Ureter (tissue), 1 donor: ENCODE data around the gene LYPD4. TPM values are rescaled to one million over a fixed set of nuclear protein-coding genes. Genes with fewer than 3 reads are reported as not detected.

Experiments
- DNase-seq: peaks from one replicate; pipeline ENCODE4 v3.0.0-alpha.2; 2020; ENCODE audit warnings: low spot score
- total RNA-seq: library from RNA; stranded (reverse); gene quantifications from one replicate; pipeline ENCODE4 v1.2.4, GENCODE V29; 2023
- donor health status: DM: yes; HTN: yes; CAD: no.

The LYPD4 gene
- total RNA-seq, 1 donor from 2014 or later: not detected

GRCh38 chr19:41851456-41851855 lies 7.0 kb upstream of the LYPD4 start:
- no peak for DNase-seq

DNA sequence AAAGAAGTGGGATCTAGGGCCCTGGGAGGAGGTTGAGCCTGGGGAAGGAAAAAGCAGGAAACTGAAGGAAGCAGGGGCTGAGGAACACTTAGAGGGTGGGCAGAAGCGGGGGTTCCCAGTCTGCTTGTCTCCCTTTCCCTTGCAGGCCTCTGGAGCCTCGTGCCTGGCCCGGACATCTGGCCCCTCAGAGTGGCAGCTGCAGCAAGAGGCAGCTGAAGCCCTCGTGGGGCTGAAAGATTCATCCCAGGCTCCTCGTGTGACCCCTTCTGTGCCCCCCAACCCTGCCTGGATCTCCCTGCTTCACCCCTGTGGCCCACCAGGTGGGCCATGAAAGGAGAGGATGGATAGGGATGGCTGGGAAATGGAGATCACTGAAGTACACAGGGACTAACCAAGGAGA lies 5.9 kb upstream of the LYPD4 start:
- no peak for DNase-seq

DNA sequence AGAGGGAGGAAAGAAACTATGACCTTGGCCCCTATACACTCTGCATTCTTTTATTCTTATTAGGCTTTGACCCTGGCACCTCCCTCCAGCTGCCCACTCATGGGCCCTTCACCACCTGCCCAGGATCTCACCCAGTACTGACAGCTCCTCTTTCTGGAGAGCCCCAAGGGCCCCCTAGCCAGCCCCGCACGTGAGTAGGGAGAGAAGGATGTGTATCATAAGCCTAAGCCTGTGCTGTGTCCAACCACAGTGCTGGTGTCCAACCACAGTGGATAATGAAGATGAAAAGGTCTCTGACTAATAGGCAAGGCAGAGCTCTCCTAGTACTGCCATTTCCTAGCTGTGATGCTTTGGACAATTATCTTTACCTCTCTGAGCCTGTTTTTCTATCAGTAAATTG lies 4.6 kb upstream of the LYPD4 start:
- no peak for DNase-seq

- no peak for DNase-seq
Measured at GRCh38 chr19:41848666-41849065, 4.2 kb upstream of the LYPD4 start.

- DNase-seq: no peak
Measured at GRCh38 chr19:41847351-41848105, 3.0 kb upstream of the LYPD4 start.

DNA sequence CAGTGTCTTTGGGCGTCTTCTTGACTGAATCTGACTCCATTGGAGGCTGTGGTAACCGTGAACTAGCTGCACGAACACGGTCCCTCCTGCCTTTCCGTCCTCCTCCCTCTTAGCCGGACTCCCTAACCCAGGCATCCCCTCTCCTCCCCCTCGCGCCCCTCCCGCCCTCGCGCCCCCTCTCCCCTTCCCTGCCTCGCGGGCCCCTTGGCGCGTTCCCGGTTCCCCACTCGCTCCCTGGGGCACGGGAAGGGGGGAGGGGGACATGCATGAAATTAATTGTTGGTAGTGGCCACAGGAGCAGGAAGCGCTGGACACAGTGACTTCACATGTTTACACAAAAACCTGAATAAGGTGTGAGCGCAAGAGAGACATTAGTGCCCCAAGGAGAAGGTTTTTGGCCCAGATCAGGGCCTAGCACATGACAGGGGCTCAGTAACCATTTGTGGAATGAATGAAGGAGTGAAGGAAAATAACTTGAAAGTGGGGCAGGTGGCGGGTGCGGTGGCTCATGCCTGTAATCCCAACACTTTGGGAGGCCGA lies 638 bp upstream of the LYPD4 start:
- DNase-seq: no peak

GRCh38 chr19:41845001-41845050 lies 343 bp upstream of the LYPD4 start, which contains the start of gene DMRTC2:
DMRTC2 (plus strand) TSS chr19:41845042; CDS start chr19:41847429, 2,387 bp downstream.
- DNase-seq: no peak

GRCh38 chr19:41843371-41843770 lies 1.1 kb downstream of the LYPD4 start:
- no peak for DNase-seq

GRCh38 chr19:41839211-41839610 lies 5.3 kb downstream of the LYPD4 start:
- no peak for DNase-seq

DNA sequence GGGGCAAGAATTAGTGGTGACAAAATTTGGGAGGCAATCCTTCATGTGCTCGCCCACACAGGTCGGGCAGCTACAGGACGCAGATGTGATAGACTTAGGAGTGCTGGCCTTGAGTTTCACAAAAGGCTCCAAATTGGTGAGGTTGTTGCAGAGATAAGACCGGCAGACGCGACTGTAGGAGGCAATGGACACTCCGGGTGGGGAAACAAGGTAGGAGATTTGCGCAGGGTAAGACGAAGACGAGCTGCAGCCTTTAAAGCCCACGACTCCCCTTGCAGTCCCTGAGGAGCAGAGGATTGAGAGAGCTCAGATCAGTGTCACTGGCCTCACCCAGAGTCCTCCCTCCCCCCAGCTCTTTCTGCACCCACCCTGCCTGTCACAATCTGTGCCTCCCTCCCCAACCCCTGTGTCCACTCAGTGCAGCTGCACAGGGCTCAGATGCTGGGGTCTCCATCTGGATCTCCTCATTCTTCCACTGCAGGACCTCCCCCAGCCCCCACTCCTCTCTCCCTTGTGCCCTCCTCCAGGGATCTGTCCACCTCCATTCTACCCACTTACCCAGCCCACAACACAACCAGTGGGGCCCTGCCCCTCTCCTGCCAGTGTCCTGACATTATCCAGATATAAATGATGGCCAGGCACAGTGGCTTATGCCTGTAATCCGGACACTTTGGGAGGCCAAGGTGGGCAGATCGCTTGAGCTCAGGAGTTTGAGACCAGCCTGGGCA lies 6.3 kb downstream of the LYPD4 start:
- no peak for DNase-seq

DNA sequence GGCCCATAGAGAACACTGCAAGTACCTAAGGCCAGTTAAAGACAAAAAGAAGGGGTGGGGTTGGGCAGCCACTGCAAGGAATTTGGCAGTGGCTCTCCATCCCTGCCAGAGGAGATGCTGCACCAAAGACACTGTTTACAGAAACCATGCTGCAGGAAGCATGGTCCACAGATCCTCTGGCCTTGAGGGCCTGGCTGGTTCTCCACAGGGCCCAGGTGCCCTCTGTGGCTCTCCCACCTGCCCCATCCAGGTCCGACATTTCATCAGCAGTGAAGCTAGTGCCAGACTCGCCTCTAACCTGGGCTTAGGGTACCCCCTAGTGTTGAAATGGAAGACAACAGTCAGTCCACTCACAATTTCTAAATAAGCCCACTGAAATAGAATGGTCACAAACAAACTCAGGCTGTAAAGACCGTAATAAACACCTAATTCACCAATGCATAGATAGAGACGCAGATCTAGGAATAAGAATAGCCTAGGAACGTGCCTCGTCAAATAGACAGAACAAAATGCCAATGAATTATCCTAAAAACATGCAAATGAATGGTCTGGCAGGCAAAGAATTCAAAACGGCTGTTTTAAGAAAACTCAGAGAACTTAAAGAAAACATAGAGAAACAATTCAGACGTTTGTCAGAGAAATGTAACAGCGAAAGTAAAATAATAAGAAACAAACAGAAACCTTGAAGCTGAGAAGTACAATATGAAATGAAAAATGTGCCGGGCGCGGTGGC lies 23.3 kb downstream of the LYPD4 start:
- no peak for DNase-seq

GRCh38 chr19:41816761-41817160 lies 27.7 kb downstream of the LYPD4 start:
- no peak for DNase-seq

- DNase-seq: no peak
Measured at GRCh38 chr19:41815301-41815700, 29.2 kb downstream of the LYPD4 start.

GRCh38 chr19:41813911-41814310 lies 30.6 kb downstream of the LYPD4 start:
- no peak for DNase-seq

- DNase-seq: no peak
Measured at GRCh38 chr19:41811981-41812380, 32.5 kb downstream of the LYPD4 start.

DNA sequence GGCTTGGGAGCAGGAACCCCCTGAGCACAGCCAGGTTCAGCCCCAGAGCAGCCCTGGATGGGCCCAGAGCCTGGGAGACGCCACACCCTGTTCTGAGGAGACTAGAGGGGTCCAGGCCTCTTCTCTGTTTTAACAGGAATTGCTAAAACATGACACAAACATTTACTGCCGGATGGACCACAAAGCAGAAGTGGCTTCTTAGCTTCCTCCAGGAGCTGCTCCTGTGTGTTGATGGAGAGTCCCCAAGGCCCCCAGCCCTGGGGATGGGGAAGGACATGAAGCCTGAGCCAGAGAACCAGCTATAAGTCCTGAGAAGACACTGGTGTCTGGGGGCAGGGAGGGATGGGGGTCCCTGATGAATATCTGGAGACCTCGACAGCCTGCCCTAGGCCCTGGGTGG lies 33.4 kb downstream of the LYPD4 start:
- DNase-seq: no peak

- DNase-seq: no peak
Measured at GRCh38 chr19:41810301-41810700, 34.2 kb downstream of the LYPD4 start.

DNA sequence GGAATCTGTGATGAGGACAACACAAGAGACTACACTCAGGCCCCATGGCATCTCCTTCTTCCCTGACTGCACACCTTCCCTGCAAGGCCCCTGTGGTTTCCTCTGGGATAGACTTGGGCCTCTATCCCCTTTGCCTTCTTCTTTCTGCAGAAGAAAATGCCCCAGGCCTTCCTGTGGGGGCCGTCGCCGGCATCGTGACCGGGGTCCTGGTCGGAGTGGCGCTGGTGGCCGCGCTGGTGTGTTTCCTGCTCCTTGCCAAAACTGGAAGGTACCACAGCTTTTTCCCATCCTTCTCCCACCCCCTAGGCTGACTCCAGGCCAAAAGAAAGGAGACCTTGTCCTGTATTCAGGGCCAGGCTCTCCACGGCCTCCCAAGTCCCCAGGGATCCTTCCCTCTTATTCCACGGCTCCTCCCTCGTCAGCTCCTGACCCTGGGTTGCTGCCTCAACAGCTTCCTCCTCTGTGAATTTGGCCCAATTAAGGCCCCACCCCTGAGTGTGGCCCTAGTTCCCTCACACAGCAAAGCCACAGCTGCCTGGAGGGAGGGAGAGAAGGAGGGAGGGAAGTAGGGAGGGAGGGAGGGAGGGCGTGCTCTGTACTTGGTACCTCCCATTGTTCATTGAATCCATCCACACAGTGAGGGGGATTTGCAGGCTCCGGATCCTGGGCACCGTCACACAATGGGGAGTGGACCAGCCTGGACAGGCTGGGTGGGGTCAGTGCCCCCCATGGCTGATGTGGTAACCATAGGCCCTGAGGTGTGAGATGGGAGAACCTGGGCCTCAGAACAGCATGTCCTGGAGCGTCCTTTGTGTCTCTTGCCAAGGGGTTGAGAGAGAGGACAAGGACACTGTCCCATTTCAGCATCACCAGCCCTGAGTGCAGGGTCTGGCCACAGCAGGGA lies 35.6 kb downstream of the LYPD4 start:
- no peak for DNase-seq

DNA sequence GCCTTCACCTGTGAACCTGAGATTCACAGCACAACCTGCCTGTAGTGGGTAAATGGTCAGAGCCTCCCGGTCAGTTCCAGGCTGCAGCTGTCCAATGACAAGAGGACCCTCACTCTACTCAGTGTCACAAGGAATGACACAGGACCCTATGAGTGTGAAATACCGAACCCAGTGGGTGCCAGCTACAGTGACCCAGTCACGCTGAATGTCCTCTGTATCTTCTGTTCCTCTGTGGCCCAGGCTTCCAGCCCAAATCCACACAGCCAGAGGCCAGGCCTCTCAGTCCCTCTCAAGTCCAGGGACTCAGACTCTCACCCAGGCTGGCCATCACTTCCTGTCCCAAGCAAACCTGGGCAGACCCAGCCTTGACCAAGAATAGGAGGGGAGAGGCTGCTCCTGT lies 37.3 kb downstream of the LYPD4 start:
- DNase-seq: no peak

DNA sequence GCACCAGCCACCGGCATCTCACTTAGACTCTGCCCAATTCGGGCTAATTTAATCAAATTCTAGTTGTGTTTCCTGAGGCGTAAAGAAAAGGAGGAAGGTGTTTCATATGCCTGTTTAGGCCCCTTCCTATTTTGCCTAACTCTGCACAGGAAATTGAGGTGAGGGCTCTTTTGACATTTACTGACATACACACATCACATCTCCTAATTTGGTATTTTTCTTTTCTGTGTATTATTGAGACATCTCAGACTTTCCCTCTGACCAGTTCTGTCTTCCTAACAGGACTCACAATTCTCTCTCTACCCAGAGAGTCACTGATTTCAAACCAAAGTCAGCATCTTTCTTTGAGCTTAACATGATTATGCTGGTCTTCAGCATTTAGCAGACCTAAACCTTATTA lies 40.1 kb downstream of the LYPD4 start:
- DNase-seq: no peak

DNA sequence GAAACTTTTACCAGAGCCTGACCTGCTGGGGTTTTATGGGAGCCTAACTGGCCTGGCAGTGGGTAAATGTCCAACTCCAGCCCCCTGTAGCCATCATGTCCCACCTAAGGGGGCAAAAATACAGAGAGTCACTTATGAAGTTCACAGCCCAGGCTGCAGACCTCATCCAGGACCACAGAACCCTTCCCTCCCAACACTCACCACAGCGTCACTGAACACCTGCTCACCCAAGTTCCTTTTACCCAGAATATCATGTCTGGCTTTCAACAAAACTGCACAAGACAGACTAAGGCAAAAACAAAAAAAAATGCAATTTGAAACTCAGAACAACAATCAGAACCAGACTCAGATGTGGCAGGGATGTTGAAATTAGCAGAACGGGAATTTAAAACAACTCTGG lies 41.7 kb downstream of the LYPD4 start:
- DNase-seq: no peak

GRCh38 chr19:41801792-41802211 lies 42.7 kb downstream of the LYPD4 start:
- DNase-seq: no peak
